DMS 273 (cell line): ENCODE results near the gene OTOGL.

Experiments
- DNase-seq: peaks from one replicate; lab custom pipeline; 2025; ENCODE audit not compliant: unreplicated experiment; lab: John Stamatoyannopoulos, UW

Gene OTOGL

GRCh38 chr12:80422550-80422949, 323.2 kb downstream of the OTOGL start:
- DNase-seq: no peak
